GM20431 (cell line): Measurements from ENCODE around the gene ANKRD39.
"Not testable (repeated sequence)": the region's sequence is repeated elsewhere in the genome, so short reads cannot be mapped to it uniquely, and the experiment has no call there.

Source experiments
- in situ Hi-C: fragments of 300-500 bp; cut with MseI, MboI; formaldehyde crosslinking; loops from one replicate; pipeline ENCODE4 v1.15.0; 2020; ENCODE audit warnings: low sequenced_read_pairs; ENCODE audit not compliant: unreplicated experiment

ANKRD39 gene, protein sequence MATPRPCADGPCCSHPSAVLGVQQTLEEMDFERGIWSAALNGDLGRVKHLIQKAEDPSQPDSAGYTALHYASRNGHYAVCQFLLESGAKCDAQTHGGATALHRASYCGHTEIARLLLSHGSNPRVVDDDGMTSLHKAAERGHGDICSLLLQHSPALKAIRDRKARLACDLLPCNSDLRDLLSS

DNA sequence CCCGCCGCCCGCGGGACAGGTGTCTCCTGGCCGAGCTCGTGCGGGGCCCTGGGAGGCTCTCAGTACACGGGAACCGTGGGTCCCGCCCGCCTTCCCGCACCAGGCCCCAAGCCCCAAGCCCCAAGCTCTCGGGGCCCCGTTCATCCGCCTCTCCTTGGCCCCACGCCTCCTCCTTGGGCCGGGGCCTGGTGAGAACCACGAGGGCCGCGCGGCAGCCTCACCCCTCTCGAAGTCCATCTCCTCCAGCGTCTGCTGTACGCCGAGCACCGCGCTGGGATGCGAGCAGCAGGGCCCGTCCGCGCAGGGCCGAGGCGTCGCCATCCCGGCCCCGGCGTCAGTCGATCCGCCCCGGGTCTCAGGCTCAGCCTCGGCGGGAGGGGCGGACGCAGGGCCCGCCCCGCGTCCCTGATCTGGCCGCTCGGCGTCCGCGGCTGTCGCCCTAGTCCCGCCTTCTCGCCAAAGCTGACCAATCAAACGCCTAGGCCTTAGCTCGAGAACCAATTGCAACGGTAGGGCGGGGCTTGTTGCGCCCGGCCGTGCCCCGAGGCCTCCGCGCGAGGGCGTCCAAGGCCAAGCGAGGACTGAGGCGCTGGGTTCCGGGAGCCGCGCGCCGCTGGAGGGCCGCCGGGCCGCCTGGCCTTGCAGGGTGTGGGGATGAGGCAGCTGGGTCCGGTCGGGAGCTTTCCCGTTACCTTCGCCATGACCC, at the start of gene ANKRD39:
ANKRD39 (minus strand) TSS at position 350 of the 706 bp plus-strand sequence; CDS start at position 321, 29 bp downstream.
- in situ Hi-C loops, result loop anchor here (10.0 kb wide), 1 partner anchor 97 kb away; no protein-coding TSS in a partner anchor

GRCh38 chr2:96906729-96907114, 48.9 kb upstream of the ANKRD39 start:
- in situ Hi-C loops, result no loop called here

DNA sequence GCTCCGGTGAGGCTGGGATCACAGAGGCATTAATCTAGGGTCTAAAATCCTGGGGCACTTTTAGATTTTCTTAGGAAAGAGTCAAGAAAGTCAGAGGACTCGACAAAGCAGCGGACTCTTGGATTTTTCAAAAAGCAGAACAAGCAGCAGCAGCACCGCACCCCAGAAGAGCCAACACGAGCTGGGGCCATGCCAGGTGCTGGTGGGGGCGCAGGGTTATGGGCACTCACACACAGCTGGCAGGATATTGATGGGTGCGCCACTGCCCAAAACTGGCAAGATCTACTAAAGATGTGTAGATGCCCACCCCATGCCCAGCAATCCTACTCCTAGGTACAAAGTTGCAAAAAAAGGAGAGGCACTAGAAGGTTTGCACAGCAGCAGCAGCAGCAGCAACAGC, 46.0 kb upstream of the ANKRD39 start:
- in situ Hi-C loops, result no loop called here

- in situ Hi-C loops, result no loop called here
Measured at GRCh38 chr2:96903318-96903717, 45.5 kb upstream of the ANKRD39 start.

DNA sequence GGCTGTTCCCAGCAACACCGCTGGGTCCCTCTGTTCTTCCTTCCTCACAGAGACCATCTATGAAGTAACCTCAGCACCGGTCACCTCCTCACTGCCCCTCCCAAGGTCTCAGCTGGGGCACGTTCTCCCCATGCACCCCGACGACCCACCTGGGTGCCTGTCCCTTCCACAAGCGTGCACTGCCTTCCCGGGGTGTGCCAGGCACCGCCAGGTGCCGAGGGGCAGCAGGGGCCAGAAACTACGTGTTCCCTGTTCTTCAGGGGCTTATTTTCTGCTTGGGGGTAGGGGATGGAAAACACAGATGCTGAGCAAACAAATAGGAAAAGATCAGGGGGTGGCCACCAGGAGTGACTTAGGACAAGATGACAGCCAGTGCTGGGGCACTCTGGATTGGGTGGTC, 42.4 kb upstream of the ANKRD39 start:
- in situ Hi-C loops, result no loop called here

DNA sequence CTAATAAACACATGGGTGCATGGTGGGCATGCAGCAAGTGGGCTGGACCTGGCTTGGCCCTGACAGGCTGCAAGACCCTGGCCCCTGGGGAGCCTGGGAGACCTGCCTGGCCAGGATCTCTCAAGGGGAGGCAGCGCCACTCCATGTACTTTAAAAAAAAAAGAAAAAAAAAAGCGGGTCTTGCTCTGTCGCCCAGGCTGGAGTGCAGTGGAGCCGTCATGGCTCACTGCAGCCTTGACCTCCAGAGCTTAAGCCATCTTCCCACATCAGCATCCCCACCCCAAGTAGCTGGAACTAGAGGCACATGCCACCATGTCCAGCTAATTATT, 41.6 kb upstream of the ANKRD39 start:
- in situ Hi-C loops, result no loop called here

DNA sequence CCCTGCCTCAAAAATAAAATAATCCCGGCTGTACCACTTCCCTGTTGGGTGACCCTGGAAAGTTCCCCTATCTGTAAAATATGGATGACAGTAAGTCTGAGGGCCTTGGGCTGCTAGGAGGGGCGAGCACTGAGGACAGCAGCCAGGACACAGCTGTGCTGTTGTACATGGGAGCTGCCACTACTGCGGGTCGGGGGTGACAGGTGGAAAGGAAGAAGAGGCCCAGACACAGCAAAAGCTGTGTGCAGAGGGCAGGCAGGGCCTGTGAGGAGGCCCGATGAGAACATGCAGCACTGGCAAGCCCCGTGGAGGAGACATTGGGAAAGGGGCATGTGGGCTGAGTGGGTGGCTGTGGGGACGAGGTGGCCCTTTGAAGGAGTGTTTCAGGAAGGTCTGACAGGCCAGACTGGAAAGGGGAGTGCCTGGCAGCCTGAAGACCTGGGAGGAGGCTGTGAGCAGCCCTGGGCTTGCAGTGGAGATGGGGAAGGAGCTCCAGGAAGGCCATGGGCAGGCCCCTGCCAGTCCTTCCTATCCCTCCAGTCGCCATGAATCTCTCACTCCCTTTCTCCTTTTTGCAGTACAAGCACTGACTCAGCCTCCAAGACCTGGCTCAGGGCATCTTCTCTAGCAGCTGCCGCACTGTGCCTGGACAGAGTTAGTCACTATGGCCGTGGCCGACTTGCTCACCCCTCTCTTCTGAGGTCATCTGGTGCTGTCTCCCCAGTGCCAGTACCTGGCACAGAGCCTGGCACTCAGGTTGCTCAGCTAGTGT, 41.0 kb upstream of the ANKRD39 start:
- in situ Hi-C loops, result no loop called here

GRCh38 chr2:96898135-96898505, 40.3 kb upstream of the ANKRD39 start:
- in situ Hi-C loops, result no loop called here

GRCh38 chr2:96897491-96898134, 39.8 kb upstream of the ANKRD39 start:
- in situ Hi-C loops, result no loop called here

DNA sequence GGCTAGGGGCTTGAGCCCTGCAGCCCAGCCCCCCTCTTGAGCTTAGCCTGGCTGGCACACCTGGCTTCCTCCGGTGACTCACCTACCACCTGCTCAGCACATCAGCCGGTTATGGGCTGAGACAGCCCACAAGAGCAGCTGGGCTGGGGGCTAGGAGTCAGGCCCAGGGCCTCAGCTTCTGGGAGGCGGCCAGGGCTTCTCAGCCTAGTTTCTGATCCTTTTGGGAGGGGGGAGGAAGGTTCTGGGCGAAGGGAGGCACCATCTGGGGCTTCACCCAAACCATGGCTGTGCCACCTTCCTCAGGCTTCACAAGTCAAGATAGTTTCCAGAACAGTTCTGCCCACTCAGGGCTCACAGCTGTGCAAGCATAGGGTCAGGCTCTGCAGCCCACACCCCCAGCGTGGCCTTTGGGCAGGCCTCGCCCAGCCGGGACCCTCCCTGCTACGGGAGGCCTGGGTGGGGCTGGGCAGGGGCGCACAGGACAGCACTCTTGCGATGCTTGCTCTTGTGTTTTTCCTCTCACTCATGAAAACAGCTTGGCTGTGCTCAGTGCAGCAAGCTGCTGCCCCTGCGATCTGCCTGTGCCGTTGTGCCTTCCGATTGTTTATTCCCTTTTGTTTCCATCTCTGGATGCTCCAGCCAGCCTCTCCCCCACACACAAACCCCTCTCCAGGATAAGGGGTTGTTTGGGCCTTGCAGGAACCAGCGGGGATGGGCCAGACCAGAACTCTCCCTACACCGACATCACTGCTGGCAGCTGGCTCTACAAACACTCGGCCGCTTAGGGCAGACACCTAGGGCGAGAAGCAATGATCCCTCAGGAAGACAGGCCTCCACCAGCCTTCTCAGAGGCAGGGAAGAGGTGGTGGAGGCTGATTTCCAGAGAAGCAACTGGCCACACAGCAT, 38.2 kb upstream of the ANKRD39 start:
- in situ Hi-C loops, result no loop called here

- in situ Hi-C loops, result no loop called here
Measured at GRCh38 chr2:96895032-96895745, 37.4 kb upstream of the ANKRD39 start.

DNA sequence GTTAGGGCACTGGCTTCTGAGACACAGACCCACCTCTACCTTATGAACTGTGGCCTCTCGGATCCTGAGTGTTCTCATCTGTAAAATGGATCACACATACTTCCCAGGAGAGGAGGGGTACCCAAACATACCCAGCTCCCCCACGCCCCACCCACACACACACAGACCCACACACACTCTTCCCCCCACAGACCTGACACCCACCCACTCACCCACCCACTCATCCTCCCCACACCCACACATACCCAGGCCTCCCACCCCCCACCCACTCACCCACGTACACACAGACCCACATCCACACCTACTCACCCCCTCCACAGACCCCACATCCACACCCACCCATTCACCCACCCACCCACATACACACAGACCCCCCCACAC, 36.3 kb upstream of the ANKRD39 start:
- in situ Hi-C loops, result no loop called here

GRCh38 chr2:96893289-96894150, 35.7 kb upstream of the ANKRD39 start:
- in situ Hi-C loops, result no loop called here

GRCh38 chr2:96891591-96892333, 33.9 kb upstream of the ANKRD39 start:
- in situ Hi-C loops, result no loop called here

DNA sequence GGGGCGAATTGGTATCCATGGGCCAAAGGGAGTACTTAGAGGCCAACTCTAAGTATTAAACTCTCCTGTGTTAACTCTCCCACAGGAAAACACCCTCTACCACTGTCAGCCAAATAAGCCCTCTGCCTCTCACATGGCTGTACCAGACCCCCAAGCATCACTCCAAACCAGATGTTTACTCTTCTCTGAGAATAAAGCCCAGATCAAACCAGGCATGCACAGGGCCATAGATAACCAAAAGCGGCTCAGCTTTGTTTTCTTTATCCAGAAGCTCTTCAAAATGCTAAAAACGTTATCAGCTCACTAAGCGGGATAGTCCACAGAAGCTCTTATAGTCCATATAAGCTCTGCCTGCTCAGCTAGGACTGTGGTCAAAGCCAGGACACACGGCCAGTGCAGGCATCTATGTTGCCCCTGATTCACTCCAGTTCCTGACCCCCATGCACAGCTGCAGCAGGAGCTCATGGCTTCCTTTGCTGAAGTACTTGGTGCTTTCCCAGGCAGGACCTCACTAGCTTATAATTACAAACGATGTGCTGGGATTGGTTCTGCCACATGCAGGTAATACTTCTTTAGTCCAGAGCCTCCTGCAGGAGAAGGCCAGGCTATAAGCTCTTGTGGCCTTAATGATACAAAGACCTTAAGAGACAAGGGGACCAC, 33.0 kb upstream of the ANKRD39 start:
- in situ Hi-C loops, result no loop called here

GRCh38 chr2:96890252-96890651, 32.4 kb upstream of the ANKRD39 start:
- in situ Hi-C loops, result no loop called here

DNA sequence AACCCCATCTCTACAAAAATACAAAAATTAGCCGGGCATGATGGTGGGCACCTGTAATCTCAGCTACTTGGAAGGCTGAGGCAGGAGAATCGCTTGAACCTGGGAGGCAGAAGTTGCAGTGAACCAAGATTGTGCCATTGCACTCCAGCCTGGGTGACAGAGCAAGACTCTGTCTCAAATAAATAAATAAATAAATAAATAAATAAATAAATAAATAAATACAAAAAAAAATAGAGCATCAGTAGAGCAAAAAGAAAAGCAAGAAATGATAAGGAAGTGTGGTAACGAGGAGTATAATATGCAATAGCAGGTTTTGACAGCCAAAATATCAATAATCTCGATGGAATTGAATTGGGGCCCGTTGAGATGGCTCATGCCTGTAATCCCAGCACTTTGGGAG, 31.7 kb upstream of the ANKRD39 start:
- in situ Hi-C loops, result not testable (repeated sequence)
